K562 (cell line): ENCODE results near the gene CNNM4. TPM values are rescaled to one million over a fixed set of nuclear protein-coding genes. Genes with fewer than 3 reads are reported as not detected.

ENCODE experiments used
- ARID2 ChIP-seq: fragments of 450-650 bp; IDR thresholded peaks from 2 replicates; pipeline ENCODE4 v1.6.1; 2017; ENCODE audit warnings: antibody characterized with exemption, mild to moderate bottlenecking
- CBX2 ChIP-seq: fragments of 200-600 bp; sonication (generic); IDR thresholded peaks from one replicate; pipeline ENCODE4 v1.6.1; 2012; ENCODE audit warnings: mild to moderate bottlenecking, low read length, inconsistent platforms; ENCODE audit not compliant: insufficient read depth, poor library complexity, severe bottlenecking
- CCAR2 ChIP-seq: fragments of 200-400 bp; formaldehyde crosslinking; IDR thresholded peaks from 2 replicates; pipeline ENCODE4 v1.6.1; 2017; ENCODE audit warnings: mild to moderate bottlenecking, low read depth, low read length
- HDAC1 ChIP-seq, 2 experiments: fragments of 450-650 bp; IDR thresholded peaks; 2 replicates each; pipeline ENCODE4 v1.6.1; 2016 to 2017; ENCODE audit warnings: inconsistent platforms in 1 of 2, mild to moderate bottlenecking in 1 of 2, moderate library complexity in 1 of 2
- HMGXB4 ChIP-seq: sonication (generic); formaldehyde crosslinking; IDR thresholded peaks from 2 replicates; pipeline ENCODE4 v1.8.1; 2023; ENCODE audit warnings: mild to moderate bottlenecking, missing genetic modification reagents
- MYC ChIP-seq, 2 experiments: fragments of 250-450 bp in 1 of 2; sonication (Bioruptor Pico) in 1 of 2; IDR thresholded peaks; 2 replicates each; pipeline versions ENCODE4 v1.5.1 to v1.6.1; 2012 to 2021; ENCODE audit warnings: low read depth in 2 of 2, borderline replicate concordance in 1 of 2, improper control_type of control experiment in 1 of 2, low read length in 1 of 2, mild to moderate bottlenecking in 1 of 2, moderate library complexity in 1 of 2
- NR2C1 ChIP-seq, 2 experiments: fragments of 450-650 bp; IDR thresholded peaks; 2 replicates each; pipeline ENCODE4 v1.6.1; 2017; ENCODE audit warnings: mild to moderate bottlenecking in 2 of 2, antibody characterized with exemption in 1 of 2, inconsistent platforms in 1 of 2, missing compliant biosample characterization in 1 of 2, missing genetic modification characterization in 1 of 2
- PTTG1 ChIP-seq: fragments of 450-650 bp; IDR thresholded peaks from 2 replicates; pipeline ENCODE4 v1.6.1; 2016; ENCODE audit warnings: low read depth, mild to moderate bottlenecking, missing genetic modification characterization, missing compliant biosample characterization
- SIX5 ChIP-seq, 2 experiments: IDR thresholded peaks; 2 replicates each; pipeline ENCODE4 v1.6.1; 2011; ENCODE audit warnings: low read length in 2 of 2, borderline replicate concordance in 1 of 2, low read depth in 1 of 2, mild to moderate bottlenecking in 1 of 2, moderate library complexity in 1 of 2; ENCODE audit not compliant: insufficient read depth in 1 of 2
- SMARCA4 ChIP-seq: fragments of 450-650 bp; IDR thresholded peaks from 2 replicates; pipeline ENCODE4 v1.6.1; 2016
- SP2 ChIP-seq: IDR thresholded peaks from 2 replicates; pipeline ENCODE4 v1.6.1; 2011; ENCODE audit warnings: mild to moderate bottlenecking, low read depth, low read length, moderate library complexity; ENCODE audit not compliant: poor library complexity, severe bottlenecking; ENCODE audit errors: extremely low read depth
- SRF ChIP-seq, 2 experiments: fragments of 250-450, 450-650 bp in 1 of 2; sonication (Bioruptor Pico) in 1 of 2; sonication (generic) in 1 of 2; formaldehyde crosslinking; IDR thresholded peaks; 2 replicates each; pipeline versions ENCODE4 v1.5.0 to v1.5.1; 2020 to 2022; ENCODE audit warnings: mild to moderate bottlenecking in 1 of 2, missing genetic modification reagents in 1 of 2
- ZBTB5 ChIP-seq: fragments of 450-650 bp; IDR thresholded peaks from 2 replicates; pipeline ENCODE4 v1.6.1; 2017; ENCODE audit warnings: antibody characterized with exemption
- ZNF134 ChIP-seq: fragments of 250-450 bp; sonication (Bioruptor Pico); conservative IDR thresholded peaks from 2 replicates; pipeline ENCODE4 v1.4.0; 2020
- polyA plus RNA-seq, 8 experiments: library from polyadenylated mRNA; depleted of rRNA in 4 of 8; stranded (reverse) in 5 of 8; unstranded in 3 of 8; fragments of >200 nt; fragmentation: Nextera tagmentation in 2 of 8; fragmentation: Illumina TruSeq in 1 of 8; extraction: Ambion mirVana in 2 of 8; extraction: Trizol in 1 of 8; gene quantifications; 2 replicates each; pipeline versions ENCODE4 v1.2.1 to v1.2.3, GENCODE V29; 2011 to 2014; ENCODE audit warnings: inconsistent platforms in 1 of 8, missing spikeins in 1 of 8
- total RNA-seq, 7 experiments: library from RNA; depleted of rRNA in 6 of 7; stranded (reverse); fragments of >200 nt in 6 of 7; fragmentation: Illumina TruSeq in 2 of 7; extraction: Trizol in 2 of 7; gene quantifications; 2 replicates each; pipeline versions ENCODE4 v1.2.1 to v1.2.3, GENCODE V29; 2011 to 2021; ENCODE audit warnings: low replicate concordance in 1 of 7
- TF ChIP-seq, protein P1 (sequence below): sonication (generic); formaldehyde crosslinking; IDR thresholded peaks from 2 replicates; pipeline ENCODE4 v1.8.0; 2022; ENCODE audit warnings: mild to moderate bottlenecking, missing genetic modification reagents
- TF ChIP-seq, protein P2 (sequence below): sonication (generic); formaldehyde crosslinking; IDR thresholded peaks from 2 replicates; pipeline ENCODE4 v1.8.1; 2023; ENCODE audit warnings: mild to moderate bottlenecking, missing genetic modification reagents, moderate library complexity

Gene CNNM4
- total and polyA plus RNA-seq, 9 of the 15 experiments (the other 6 are each of a cell fraction or from before 2014, with no cell fraction given): 0.96 to 6.3 (median 2.8) TPM

DNA sequence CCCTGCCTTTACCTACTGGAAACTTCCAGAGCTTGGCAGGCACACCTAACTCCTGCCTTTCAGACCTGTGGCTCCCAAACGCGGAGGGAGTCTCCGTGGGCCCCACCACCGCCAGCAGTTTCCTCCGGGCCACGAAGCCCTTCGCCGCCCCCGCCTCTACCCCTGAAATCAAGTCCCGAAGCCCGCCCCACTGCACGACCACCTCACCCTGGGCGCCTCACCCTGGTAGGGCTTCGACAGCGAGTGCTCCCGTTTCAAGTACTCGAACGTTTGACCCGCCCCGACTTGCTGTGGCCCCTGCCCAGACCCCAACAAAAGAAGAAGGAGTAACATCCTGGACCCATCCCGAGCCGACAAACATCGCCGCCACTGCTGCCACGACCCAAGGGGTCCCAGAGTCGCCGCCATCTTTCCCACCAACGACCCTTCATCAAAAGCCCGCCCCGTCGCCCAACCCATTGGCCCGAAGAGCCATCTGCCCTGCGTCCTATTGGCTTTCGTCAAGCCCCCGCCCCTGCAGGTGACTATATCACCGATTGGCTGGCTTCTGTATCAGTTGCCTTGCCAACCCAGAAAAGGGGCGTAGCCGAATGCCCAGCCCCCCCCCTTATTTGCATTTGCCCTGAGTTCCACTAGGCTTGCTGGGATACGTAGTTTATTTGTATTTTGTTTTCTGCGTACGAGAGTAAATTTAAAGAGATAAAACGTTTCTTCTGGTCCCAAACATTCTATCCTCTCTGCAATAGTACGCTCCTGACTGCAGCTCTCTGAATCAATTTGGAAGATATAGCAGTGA, 20.9 kb upstream of the CNNM4 start, which contains the start of gene LMAN2L (continued):
- TF ChIP-seq, protein P1, sequence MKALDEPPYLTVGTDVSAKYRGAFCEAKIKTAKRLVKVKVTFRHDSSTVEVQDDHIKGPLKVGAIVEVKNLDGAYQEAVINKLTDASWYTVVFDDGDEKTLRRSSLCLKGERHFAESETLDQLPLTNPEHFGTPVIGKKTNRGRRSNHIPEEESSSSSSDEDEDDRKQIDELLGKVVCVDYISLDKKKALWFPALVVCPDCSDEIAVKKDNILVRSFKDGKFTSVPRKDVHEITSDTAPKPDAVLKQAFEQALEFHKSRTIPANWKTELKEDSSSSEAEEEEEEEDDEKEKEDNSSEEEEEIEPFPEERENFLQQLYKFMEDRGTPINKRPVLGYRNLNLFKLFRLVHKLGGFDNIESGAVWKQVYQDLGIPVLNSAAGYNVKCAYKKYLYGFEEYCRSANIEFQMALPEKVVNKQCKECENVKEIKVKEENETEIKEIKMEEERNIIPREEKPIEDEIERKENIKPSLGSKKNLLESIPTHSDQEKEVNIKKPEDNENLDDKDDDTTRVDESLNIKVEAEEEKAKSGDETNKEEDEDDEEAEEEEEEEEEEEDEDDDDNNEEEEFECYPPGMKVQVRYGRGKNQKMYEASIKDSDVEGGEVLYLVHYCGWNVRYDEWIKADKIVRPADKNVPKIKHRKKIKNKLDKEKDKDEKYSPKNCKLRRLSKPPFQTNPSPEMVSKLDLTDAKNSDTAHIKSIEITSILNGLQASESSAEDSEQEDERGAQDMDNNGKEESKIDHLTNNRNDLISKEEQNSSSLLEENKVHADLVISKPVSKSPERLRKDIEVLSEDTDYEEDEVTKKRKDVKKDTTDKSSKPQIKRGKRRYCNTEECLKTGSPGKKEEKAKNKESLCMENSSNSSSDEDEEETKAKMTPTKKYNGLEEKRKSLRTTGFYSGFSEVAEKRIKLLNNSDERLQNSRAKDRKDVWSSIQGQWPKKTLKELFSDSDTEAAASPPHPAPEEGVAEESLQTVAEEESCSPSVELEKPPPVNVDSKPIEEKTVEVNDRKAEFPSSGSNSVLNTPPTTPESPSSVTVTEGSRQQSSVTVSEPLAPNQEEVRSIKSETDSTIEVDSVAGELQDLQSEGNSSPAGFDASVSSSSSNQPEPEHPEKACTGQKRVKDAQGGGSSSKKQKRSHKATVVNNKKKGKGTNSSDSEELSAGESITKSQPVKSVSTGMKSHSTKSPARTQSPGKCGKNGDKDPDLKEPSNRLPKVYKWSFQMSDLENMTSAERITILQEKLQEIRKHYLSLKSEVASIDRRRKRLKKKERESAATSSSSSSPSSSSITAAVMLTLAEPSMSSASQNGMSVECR (CRISPR knock-in tag): no peak
- peak in 1 of 2 experiments; percentile 81; a peak in 1 of 4 replicates for TF ChIP-seq SRF (CRISPR knock-in tag; IDR thresholded peaks at IDR 0.05)
- no peak for TF ChIP-seq ARID2
- TF ChIP-seq NR2C1 (IDR thresholded peaks at IDR 0.05): peak; percentile 64
- peak; percentile 83 for TF ChIP-seq NR2C1 (tag; IDR thresholded peaks at IDR 0.05)
- TF ChIP-seq ZNF134 (CRISPR knock-in tag): no peak
- TF ChIP-seq CBX2: no peak
- TF ChIP-seq PTTG1: no peak
- peak in 1 of 2 experiments; percentile 65; a peak in 1 of 4 replicates for TF ChIP-seq HDAC1 (IDR thresholded peaks at IDR 0.05)
- peak; percentile 74 to 76 for TF ChIP-seq SIX5 (IDR thresholded peaks at IDR 0.05; ENCODE audit: borderline replicate concordance in 1 of 2, insufficient read depth in 1 of 2, low read depth in 1 of 2, low read length in 2 of 2)
- TF ChIP-seq, protein P2, sequence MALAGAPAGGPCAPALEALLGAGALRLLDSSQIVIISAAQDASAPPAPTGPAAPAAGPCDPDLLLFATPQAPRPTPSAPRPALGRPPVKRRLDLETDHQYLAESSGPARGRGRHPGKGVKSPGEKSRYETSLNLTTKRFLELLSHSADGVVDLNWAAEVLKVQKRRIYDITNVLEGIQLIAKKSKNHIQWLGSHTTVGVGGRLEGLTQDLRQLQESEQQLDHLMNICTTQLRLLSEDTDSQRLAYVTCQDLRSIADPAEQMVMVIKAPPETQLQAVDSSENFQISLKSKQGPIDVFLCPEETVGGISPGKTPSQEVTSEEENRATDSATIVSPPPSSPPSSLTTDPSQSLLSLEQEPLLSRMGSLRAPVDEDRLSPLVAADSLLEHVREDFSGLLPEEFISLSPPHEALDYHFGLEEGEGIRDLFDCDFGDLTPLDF: no peak
- TF ChIP-seq ZBTB5: no peak
- no peak for TF ChIP-seq CCAR2
- peak; percentile 46; the same call in 1 of the 2 replicates for TF ChIP-seq MYC (IDR thresholded peaks at IDR 0.05; ENCODE audit: low read depth, low read length)
- no peak for TF ChIP-seq MYC (CRISPR knock-in tag; IDR thresholded peaks at IDR 0.05; ENCODE audit: borderline replicate concordance, low read depth)
- TF ChIP-seq SP2: peak; percentile 76
- no peak for TF ChIP-seq HMGXB4
- TF ChIP-seq SMARCA4: no peak; the same call in 1 of the 2 replicates
